Activated CD4-positive, alpha-beta T cell treated with anti-CD3 and anti-CD28 coated beads for 48 hours (primary cell): ENCODE data around the gene RNU5B-1.
A peak's percentile ranks its signal among the peaks of the same experiment; 100 is the strongest.

Source experiments
- DNase-seq: peaks from one replicate; pipeline ENCODE4 v3.0.0-alpha.2; 2020

Gene RNU5B-1

DNA sequence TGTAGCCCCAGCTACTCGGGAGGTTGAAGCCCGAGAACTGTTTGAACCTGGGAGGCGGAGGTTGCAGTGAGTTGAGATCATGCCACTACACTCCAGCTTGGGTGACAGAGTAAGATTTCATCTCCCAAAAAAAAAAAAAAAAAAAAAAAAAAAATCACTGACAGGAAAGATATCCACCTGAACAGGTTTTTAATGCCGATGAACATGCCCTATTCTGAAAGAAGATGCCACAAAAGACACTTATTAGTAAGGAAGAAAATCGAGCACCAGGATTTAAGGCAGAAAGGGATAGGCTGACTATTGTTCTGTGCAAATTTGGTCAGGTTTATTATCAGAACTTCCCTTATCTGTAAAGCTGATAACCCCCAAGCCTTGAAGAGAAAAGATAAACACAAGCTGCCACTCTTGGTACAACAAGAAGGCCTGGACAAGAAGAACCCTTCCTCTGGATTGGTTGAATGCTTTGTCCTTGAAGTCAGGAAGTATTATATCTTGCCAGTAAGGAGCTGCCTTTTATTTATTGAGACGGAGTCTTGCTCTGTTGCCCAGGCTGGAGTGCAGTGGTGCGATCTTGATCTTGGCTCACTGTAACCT is 15.1 kb upstream of the RNU5B-1 start:
- no peak for DNase-seq

DNA sequence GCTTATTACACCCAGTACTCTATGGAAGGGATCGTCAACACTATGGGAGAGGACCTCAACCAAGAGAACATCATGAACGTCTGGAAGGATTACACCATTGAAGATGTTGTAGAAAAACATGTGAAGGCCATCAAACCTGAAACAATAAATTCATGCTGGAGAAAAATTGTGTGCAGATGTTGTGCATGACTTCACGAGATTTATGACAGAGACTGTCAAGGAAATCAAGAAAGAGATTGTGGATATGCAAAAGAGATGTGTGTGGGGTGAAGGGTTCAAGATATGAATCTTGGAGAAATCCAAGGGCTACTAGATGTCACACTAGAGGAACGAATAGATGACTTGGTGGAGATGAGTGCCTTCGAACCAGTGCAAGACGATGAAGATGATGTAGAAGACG is 14.2 kb upstream of the RNU5B-1 start:
- no peak for DNase-seq

DNA sequence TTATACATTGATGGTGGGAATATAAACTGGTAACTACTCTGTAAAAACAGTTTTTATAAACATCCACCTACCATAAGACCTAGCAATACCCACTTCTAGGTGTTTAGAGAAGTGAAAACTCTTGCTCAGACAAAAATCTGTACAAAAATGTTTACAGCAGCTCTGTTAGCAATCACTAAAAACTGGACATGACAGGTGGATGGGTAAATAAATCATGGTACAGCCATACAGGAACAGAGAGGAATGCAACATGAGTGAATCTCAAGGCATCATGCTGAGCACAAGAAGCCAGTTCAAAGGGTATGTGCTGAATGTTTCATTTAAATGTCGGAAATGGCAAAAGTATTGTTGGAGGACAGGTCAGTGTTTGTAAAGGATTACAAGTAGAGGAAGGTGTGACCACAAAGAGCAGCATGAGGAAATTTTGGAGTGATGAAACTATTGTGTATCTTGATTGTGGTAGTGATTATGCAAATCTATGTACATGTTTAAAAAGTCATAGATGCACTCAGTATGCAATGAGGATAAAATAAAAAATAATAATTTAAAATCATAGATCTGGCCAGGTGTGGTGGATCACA is 11.4 kb upstream of the RNU5B-1 start:
- no peak for DNase-seq

DNA sequence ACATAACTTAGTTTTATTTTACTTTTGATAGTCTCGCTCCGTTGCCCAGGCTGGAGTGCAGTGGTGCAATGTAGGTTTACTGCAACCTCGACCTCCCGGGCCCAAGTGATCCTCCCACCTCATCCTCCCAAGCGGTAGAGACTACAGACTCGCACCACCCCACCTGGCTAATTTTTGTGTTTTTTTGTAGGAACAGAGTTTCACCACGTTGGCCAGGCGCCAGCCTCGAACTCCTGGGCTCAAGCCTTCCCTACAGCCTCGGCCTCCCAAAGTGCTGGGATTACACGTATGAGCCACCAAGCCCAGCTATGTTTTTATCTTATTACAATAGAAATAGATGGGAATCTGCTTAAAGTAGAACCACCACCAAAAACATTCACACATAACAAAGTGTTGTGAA is 5.7 kb upstream of the RNU5B-1 start:
- DNase-seq, result no peak

DNA sequence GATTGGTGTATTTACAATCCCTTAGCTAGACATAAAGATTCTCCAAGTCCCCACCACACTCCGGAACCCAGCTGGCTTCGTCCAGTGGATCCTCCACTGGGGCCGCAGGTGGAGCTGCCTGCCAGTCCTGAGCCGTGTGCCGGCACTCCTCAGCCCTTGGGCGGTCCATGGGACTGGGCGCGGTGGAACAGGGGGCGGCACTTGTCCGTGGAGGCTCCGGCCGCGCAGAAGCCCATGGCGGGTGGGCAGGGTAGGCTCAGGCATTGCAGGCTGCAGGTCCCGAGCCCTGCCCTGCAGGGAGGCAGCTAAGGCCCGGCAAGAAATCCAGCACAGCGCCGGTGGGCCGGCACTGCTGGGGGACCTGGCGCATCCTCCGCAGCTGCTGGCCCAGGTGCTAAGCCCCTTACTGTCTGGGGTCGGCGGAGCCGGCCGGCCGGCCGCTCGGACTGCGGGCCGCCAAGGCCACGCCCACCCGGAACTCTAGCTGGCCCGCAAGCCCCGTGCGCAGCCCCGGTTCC is 3.5 kb upstream of the RNU5B-1 start:
- DNase-seq, result no peak

DNA sequence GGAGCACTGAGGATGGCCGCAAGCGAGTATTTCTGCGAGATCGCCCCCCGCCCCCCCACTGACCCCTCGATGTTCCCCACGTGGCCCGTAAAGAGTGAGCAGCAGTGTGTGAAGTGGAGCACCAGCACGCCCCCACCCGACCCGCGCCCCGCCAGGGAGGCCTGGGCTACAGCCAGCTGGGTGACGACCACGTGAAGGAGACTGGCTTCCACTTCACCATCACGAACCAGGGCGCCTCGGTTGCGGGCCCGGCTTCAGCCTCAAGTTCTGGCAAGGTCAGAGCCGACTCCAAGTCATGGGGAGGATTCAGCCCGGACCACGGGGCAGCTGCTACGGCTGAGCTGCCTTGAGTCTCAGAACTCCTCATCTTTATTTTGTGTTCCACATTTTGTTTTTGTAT is 2.4 kb upstream of the RNU5B-1 start:
- DNase-seq, result no peak

DNA sequence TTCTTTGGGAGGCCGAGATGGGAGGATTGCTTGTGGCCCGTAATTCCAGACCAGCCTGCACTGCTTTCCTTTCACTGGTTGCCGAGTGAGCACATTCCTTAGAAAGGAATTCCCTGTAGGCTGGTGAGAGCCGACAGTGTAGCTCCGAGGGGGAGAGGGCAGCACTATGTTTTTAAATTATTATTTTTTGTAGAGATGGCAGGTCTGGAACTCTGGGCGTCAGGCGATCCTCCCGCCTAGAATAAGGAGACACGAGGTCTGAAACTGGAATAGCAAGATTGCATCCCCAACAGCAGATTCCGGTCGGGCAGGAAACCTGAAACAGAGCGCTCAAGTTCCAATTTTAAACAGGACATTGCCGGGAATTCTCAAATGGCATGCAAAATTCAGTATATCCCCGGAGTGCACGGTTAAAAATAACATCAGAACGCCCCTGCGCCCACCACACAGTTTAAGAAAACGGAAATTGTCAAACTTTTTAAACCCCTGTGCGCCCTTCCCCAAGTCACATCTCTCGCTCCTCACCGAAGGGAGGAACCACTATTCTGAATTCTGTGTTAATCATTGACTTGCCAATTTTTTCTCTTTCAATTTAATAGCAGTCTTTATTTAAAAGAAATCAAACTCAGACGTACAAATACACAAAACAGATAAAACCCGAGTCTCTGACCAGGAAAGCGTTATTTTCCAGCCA is 643 bp upstream of the RNU5B-1 start:
- peak; percentile 31 for DNase-seq

DNA sequence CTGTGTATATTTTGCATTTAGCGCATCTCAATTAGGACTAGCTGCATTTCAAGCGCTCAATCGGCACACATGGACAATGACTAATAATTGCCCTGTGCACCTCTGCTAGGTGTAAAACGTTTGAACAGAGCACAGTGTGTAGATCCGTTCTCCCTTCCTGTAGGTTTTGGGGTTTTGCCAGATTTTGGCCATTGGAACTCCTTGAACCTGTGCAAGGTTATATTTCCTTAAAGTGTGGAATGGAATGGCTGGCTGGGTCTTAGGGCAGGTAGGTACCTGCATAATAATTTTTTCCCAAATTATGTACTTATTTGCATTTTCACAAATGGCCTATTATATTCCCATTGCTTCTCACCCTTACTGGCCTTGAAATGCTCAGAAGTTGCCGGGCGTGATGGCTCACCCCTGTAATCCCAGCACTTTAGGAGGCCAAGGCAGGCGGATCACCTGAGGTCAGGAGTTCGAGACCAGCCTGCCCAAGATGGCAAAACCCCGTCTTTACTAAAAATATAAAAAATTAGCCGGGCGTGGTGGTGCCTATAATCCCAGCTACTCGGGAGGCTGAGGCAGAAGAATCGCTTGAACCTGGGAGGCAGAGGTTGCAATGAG is 777 bp downstream of the RNU5B-1 start:
- DNase-seq, result peak; percentile 23

DNA sequence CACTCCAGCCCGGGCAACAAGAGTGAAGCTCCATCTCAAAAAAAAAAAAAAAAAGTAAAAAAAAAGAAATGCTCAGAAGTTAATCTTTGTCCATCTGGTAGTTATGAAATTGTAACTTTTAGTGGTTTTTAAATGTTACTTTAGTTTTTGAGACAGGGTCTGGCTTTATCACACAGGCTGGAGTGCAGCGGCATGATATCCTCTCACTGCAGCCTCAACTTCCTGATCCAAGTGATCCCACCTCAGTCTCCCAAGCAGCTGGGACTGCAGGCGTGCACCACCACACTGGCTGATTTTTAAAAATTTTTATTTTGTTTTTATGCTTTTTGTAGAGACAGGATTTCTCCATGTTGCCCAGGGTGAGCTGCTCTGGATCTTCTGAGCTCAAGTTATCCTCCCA is 1.3 kb downstream of the RNU5B-1 start:
- no peak for DNase-seq

DNA sequence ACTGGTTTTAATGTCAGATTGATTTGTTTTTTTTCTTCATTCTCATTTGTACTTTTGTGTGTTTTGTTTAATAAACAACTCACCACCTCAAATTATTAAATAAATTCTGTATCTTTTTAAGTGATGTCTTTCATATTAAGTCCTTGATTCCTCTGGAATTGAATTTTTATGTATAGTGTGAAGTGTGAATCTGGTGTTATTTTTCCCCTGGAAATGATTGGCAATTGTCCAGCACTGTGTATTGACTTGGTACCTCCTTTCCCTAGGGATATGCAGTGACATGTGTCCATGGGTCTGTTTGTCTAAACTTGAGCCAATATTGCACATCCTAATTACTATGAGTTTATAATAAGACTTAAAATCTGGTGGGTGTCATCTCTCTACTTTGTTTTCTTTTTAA is 2.1 kb downstream of the RNU5B-1 start:
- no peak for DNase-seq

DNA sequence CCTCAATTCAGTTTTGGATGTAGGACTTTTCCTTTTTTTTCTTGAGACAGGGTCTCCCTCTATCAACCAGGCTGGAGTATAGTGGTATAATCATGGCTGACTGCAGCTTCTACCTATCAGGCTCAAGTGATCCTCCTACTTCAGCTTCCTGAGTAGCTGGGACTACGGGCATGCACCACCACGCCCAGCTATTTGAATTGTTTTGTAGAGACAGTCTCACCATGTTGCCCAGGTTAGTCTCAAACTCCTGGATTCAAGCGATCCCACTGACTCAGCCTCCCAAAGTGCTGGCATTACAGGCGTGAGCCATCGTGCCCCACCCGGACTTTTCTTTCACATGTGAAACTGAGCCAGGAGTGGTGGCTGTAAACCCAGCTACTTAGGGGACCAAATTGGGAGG is 3.5 kb downstream of the RNU5B-1 start:
- DNase-seq, result no peak

DNA sequence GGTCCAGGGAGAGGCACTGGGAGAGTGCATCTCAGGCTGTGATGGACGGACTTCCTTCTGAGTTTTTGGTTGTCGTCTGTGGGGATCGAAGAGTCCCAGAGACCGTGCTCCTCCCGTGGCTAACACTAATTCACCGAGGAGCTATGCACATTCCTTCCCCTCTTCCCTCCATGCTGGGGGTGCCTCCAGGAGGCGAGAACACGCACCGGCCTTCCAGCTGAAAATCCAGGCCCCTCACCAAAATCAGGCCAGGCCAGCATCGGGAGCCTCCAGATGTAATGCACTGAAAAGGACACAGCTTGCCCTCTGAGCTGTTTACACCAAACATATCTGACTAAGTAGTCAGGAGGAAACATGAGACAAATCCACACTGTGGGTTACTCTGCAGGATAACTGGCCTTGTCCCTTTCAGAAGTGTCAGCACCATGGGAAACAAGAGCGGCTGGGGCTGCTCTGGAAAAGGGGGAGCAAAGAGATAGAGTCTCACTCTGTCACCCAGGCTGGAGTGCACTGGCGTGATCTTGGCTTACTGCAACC is 5.5 kb downstream of the RNU5B-1 start:
- no peak for DNase-seq

DNA sequence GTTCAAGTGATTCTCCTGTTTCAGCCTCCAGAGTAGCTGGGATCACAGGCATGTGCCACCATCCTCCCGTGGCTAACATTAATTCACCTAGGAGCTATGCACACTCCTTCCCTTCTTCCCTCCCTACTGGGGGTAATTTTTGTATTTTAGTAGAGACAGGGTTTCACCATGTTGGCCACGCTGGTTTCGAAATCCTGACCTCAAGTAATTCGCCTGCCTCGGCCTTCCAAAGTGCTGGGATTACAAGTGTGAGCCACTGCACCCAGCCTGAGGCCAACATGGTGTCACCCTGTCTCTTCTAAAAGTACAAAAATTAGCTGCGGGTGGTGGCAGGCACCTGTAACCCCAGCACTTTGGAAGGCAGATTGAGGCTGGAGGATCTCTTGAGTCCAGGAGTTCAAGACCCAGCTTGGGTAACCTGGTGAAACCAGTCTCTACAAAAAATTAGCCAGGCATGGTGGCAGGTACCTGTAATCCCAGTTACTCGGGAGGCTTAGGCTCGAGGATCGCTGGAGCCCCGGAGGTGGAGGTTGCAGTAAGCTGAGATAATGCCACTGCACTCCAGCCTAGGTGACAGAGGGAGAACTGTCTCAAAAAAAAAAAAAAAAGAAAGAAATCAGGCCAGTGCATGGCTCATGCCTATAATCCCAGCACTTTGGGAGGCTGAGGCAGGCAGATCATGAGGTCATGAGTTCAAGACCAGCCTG is 6.1 kb downstream of the RNU5B-1 start:
- no peak for DNase-seq

DNA sequence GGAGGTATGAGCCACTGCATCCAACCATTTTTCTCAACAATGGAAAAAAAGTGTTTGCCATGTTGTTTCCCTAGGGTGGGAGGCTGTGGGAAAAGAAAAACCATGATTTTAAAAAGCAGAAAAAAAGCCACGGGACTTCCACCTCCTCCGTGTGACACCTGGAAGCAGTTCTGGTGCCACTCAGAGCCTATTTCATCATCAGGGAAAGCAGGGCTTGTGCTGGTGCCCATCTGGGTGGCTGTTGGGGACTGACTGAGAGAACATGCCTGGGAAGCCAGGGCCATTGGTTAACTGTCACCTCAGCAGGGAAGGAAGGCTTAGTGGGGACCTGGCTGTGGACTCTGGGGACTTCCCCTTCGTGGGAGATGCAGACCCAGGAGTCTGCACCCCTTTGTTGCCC is 7.3 kb downstream of the RNU5B-1 start:
- no peak for DNase-seq

DNA sequence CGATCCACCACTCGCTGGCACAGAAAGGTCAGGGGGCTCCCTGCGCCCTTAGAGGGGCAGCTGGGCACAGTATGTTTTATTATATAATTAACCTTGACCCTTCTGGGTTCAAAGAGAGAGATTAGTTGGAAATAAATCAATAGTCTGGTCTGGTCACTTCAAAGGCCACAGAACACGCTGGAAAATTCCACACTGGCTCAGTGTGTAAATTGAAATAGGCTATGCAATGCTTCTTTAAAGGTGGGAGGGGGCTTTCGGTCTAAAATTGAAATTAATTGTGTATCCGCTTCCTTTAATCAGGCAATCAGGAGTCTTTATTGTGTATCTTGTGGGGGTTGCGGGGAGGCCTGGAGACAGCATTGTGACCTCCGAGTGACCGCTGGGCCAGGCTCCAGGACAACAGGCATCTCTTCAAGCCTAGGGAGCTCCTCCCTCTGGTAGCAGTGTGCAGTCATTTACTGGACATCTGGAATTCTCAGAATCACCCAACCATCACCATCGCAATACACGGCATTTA is 8.0 kb downstream of the RNU5B-1 start:
- DNase-seq, result no peak

DNA sequence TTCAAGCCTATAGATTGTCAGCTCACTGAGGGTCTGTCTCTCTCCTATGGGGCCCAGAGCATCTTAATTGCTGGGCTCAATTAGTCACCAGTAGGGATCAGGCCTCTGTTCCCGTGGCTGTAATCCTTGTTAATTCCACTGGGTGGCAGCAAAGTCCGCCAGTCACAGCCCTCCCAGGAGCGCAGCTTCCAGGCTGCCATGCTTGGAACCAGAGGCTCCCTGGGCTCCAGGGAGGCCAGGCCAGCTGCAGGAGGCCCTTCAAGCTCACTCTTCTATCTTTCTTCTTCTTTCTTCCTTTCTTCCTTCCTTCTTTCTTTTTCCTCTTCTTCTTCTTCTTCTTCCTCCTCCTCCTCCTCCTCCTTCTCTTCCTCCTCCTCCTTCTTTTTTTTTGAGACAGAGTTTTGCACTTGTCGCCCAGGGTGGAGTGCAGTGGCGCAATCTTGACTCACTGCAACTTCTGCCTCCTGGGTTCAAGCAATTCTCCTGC is 14.4 kb downstream of the RNU5B-1 start:
- DNase-seq, result peak; percentile 85

DNA sequence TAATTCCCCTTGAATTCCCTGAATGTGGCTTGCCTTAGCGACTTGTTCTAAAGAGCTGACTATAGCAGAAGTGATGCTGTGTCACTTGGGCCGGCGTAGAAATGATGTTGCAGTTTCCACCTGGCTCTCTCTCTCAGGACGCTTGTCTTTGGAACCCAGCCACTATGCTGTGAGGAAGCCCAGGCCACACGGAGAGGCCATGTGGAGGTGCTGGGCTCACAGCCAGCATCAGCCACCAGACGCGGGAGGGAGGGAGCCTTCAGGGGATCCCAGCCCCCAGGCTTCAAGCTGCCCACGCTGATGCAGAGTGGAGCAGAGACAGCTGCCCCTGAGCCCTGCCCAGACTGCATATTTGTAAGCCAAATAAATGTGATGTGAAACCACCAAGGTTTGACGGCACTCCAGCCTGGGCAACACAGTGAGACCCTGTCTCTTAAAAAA is 18.6 kb downstream of the RNU5B-1 start:
- DNase-seq, result no peak

DNA sequence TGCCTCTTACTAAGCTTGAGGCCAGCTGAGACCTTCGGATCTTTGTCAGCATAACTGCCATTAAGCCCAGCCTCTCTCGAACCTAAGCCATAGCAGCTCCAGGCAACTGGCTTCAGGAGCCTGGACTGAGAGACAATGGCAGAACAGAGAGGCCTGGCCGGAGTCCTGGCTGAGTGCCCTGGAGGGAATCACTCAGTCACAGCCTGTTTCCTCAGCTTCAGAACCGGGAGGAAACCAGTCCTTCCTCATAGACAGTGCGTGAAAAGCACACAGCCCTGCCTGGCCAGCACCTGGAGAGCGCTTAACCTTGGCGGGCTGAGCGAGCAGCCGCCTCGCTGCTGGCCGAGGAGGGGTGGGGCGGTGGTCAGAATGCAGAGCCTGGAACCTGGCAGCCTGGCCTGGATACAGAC is 21.6 kb downstream of the RNU5B-1 start:
- no peak for DNase-seq

DNA sequence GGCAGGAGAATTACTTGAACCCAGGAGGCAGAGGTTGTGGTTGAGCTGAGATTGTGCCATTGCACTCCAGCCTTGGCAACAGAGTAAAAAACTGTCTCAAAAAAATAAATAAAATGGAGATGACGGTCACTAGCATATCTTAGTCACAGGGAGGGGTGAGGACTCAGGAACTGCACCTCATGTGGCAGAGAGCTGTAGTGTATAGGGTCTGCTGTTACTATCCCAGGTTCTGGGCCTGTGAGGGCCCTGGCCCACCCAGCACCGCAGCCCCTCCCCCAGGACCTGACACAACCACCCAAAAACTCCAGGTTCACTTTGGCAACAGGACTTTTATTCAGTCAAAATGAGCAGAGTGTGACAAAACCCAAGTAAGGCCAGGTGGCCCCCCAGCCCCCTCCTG is 22.3 kb downstream of the RNU5B-1 start:
- DNase-seq, result no peak

DNA sequence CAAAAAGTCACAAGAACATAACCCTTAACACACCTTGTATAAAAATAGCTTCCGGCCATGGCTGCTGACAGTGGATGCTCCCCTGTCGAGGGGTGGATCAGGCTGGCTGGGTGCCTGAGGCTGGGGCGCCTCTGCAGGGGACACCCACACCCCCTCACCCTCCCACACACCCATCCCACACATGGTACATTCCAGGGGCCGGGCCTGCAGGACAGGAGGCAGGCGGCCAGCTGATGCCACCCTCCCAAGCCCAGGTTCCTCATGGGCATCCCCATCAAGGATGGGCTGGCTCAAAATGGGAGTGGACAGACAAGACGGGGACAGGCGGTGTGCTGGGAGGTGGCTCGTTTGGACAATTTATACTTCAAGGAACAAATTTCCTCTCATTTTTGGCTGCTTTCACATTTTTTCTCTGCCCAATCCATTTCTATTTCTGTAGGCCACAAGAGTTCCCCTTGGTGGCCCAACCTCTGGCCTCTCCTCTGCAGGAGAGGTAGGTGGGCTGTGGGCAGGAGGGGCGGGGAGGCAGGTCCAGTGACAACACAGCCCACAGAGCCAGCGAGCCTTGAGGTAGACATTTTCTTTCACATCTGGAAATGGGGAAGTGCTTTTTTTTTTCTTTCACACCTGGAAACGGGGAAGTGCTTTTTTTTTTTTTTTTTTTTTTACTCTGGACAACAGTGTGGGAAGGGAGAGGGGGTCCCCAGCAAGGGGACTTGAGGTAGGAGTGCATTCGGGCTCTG is 23.3 kb downstream of the RNU5B-1 start:
- DNase-seq, result no peak

DNA sequence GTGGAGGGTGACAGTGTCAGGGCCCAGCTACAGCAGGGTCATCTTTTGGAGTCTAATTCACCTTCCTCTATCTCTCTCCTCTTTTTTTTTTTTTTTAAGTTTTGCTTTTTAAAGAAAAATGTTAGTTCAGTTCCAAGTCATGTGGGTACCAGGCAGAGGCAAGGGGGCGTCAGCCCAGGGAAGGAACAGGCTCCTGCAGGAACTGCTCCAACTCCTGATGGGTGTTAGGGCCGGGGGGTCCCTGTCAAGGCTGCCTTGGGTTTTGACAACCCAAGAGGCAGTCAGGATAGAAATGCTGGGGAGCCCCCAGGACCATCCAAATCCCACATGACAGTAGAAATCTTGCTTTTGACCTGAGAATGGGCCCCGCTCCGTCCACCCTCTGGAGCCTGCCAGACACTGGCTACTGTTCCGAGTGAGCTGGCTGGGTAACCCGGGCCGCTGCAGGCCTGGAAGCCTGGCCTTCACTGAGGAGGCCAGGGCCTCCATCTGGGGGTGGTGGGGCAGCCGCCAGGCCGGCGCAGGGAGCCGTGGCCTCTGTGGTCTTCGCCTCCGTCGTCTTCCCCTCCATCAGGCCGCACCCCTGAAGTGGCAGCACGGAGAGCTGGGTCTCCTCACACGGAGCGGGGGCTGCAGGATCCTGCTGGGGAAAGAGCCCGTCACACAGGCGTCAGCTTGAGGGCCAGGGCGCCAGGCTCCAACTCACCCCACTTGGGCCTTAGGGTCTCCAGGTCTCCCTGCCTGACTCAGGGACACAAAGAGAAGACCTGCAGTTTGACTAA is 24.2 kb downstream of the RNU5B-1 start:
- DNase-seq, result no peak
